HepG2 (cell line): Measurements from ENCODE around the gene PLOD3. TPM values are rescaled to one million over a fixed set of nuclear protein-coding genes. Genes with fewer than 3 reads are reported as not detected.

ENCODE experiments used
- AHR ChIP-seq: IDR thresholded peaks from 2 replicates; pipeline ENCODE4 v1.6.1; 2018; ENCODE audit warnings: missing genetic modification reagents, missing compliant biosample characterization
- GTF2F1 ChIP-seq: fragments of 150-350 bp; IDR thresholded peaks from 2 replicates; pipeline ENCODE4 v1.6.1; 2014; ENCODE audit warnings: low read length
- KLF13 ChIP-seq: sonication (generic); formaldehyde crosslinking; IDR thresholded peaks from 2 replicates; pipeline ENCODE4 v1.4.0; 2020; ENCODE audit warnings: mild to moderate bottlenecking, missing genetic modification reagents
- LCORL ChIP-seq, 2 experiments: fragments of 450-650 bp in 1 of 2; sonication (generic) in 1 of 2; formaldehyde crosslinking in 1 of 2; IDR thresholded peaks; 2 replicates each; pipeline versions ENCODE4 v1.5.0 to v1.6.1; 2017 to 2020; ENCODE audit warnings: antibody characterized with exemption in 1 of 2, missing genetic modification reagents in 1 of 2
- MEIS1 ChIP-seq: sonication (generic); formaldehyde crosslinking; IDR thresholded peaks from 2 replicates; pipeline ENCODE4 v1.9.0; 2021; ENCODE audit warnings: mild to moderate bottlenecking, missing genetic modification reagents, moderate library complexity, borderline replicate concordance
- MLXIP ChIP-seq: sonication (generic); formaldehyde crosslinking; IDR thresholded peaks from 2 replicates; pipeline ENCODE4 v1.9.0; 2021; ENCODE audit warnings: missing genetic modification reagents, borderline replicate concordance
- NFRKB ChIP-seq: fragments of 450-650 bp; IDR thresholded peaks from 2 replicates; pipeline ENCODE4 v1.6.1; 2017
- ONECUT2 ChIP-seq: sonication (generic); formaldehyde crosslinking; IDR thresholded peaks from 2 replicates; pipeline ENCODE4 v1.4.0; 2020; ENCODE audit warnings: missing genetic modification reagents
- PAX8 ChIP-seq: sonication (generic); formaldehyde crosslinking; IDR thresholded peaks from 2 replicates; pipeline ENCODE4 v1.8.0; 2022; ENCODE audit warnings: mild to moderate bottlenecking, missing genetic modification reagents, borderline replicate concordance
- PPARG ChIP-seq: conservative IDR thresholded peaks from 2 replicates; pipeline ENCODE4 v1.6.1; 2016; ENCODE audit warnings: missing biosample characterization, missing genetic modification reagents
- RFXANK ChIP-seq: IDR thresholded peaks from 2 replicates; pipeline ENCODE4 v1.6.1; 2016
- STAT5B ChIP-seq: sonication (generic); formaldehyde crosslinking; IDR thresholded peaks from 2 replicates; pipeline ENCODE4 v1.4.0; 2020; ENCODE audit warnings: missing genetic modification reagents
- ZBTB40 ChIP-seq, 2 experiments: fragments of 450-650 bp in 1 of 2; sonication (generic) in 1 of 2; formaldehyde crosslinking in 1 of 2; IDR thresholded peaks; 2 replicates each; pipeline versions ENCODE4 v1.6.1 to v1.8.0; 2016 to 2022; ENCODE audit warnings: antibody characterized with exemption in 1 of 2, mild to moderate bottlenecking in 1 of 2, missing genetic modification reagents in 1 of 2
- ZFP36L1 ChIP-seq: sonication (generic); formaldehyde crosslinking; IDR thresholded peaks from 2 replicates; pipeline ENCODE4 v1.8.0; 2022; ENCODE audit warnings: mild to moderate bottlenecking, missing genetic modification reagents, moderate library complexity
- ZNF230 ChIP-seq: sonication (generic); formaldehyde crosslinking; IDR thresholded peaks from 2 replicates; pipeline ENCODE4 v1.4.0; 2020; ENCODE audit warnings: mild to moderate bottlenecking, missing genetic modification reagents
- ZNF3 ChIP-seq: IDR thresholded peaks from 2 replicates; pipeline ENCODE4 v1.7.0; 2017; ENCODE audit warnings: inconsistent platforms
- ZNF557 ChIP-seq: sonication (generic); formaldehyde crosslinking; IDR thresholded peaks from 2 replicates; pipeline ENCODE4 v1.4.0; 2020; ENCODE audit warnings: missing genetic modification reagents
- ZNF772 ChIP-seq: sonication (generic); formaldehyde crosslinking; IDR thresholded peaks from 2 replicates; pipeline ENCODE4 v1.5.0; 2020; ENCODE audit warnings: mild to moderate bottlenecking, missing genetic modification reagents
- ZSCAN25 ChIP-seq: sonication (generic); formaldehyde crosslinking; IDR thresholded peaks from 2 replicates; pipeline ENCODE4 v1.8.0; 2022; ENCODE audit warnings: mild to moderate bottlenecking, missing genetic modification reagents
- polyA plus RNA-seq, 8 experiments: library from polyadenylated mRNA; depleted of rRNA in 3 of 8; stranded (reverse) in 7 of 8; unstranded in 1 of 8; fragments of >200 nt; fragmentation: Illumina TruSeq in 4 of 8; extraction: Trizol in 4 of 8; gene quantifications; 2 replicates each; pipeline versions ENCODE4 v1.2.1 to v1.2.3, GENCODE V29; 2011 to 2016; ENCODE audit warnings: low read depth in 4 of 8, missing spikeins in 1 of 8, mixed read lengths in 1 of 8; ENCODE audit not compliant: insufficient read depth in 1 of 8
- total RNA-seq, 5 experiments: library from RNA; depleted of rRNA; stranded (reverse); fragments of >200 nt; fragmentation: Illumina TruSeq; extraction: Trizol; gene quantifications; 2 replicates each; pipeline ENCODE4 v1.2.3, GENCODE V29; 2016; ENCODE audit warnings: low read depth in 1 of 5

PLOD3 gene
- total and polyA plus RNA-seq, 2 of the 13 experiments (the other 11 are each of a cell fraction or from before 2014, with no cell fraction given) = 65.8 to 67.4 TPM

GRCh38 chr7:101200862-101201599 lies 16.4 kb downstream of the PLOD3 start, which contains the start of gene MOGAT3 (continued):
- TF ChIP-seq ZBTB40 (IDR thresholded peaks at IDR 0.05) = no peak
- peak; percentile 63; the same call in 1 of the 2 replicates for TF ChIP-seq ZBTB40 (CRISPR knock-in tag; IDR thresholded peaks at IDR 0.05)
- TF ChIP-seq LCORL (IDR thresholded peaks at IDR 0.05) = peak; percentile 75; the same call in 1 of the 2 replicates
- peak; percentile 96 for TF ChIP-seq LCORL (CRISPR knock-in tag; IDR thresholded peaks at IDR 0.05)
- no peak for TF ChIP-seq ZNF230 (CRISPR knock-in tag)
- TF ChIP-seq PPARG = no peak; the same call in 1 of the 2 replicates
- no peak for TF ChIP-seq KLF13 (CRISPR knock-in tag)
- TF ChIP-seq MEIS1 = peak; percentile 91
- no peak for TF ChIP-seq STAT5B (CRISPR knock-in tag)
- TF ChIP-seq ZNF557 (CRISPR knock-in tag) = no peak
- no peak for TF ChIP-seq PAX8 (CRISPR knock-in tag)
- no peak for TF ChIP-seq MLXIP (CRISPR knock-in tag)
- peak; percentile 73; the same call in 1 of the 2 replicates for TF ChIP-seq ZNF772 (CRISPR knock-in tag)
- 0 out of 2 replicates have a peak, but pooled peaks have one; percentile 42 for TF ChIP-seq AHR
- TF ChIP-seq ZSCAN25 (CRISPR knock-in tag) = 0 out of 2 replicates have a peak, but pooled peaks have one; percentile 54
- 0 out of 2 replicates have a peak, but pooled peaks have one; percentile 10 for TF ChIP-seq GTF2F1
- TF ChIP-seq NFRKB = no peak
- peak; percentile 60; the same call in 1 of the 2 replicates for TF ChIP-seq RFXANK (CRISPR knock-in tag)
- TF ChIP-seq ZNF3 (CRISPR knock-in tag) = no peak
- no peak for TF ChIP-seq ONECUT2 (CRISPR knock-in tag)
- TF ChIP-seq ZFP36L1 (CRISPR knock-in tag) = peak; percentile 23; the same call in 1 of the 2 replicates
